Small intestine (tissue), 7 donors: ENCODE results near the gene AUTS2. TPM values are rescaled to one million over a fixed set of nuclear protein-coding genes. Genes with fewer than 3 reads are reported as not detected.

Source experiments
- DNase-seq, 2 donors: peaks; one replicate each; pipeline versions ENCODE4 v3.0.0 to v3.0.0-alpha.2; 2013
- FAIRE-seq: peaks from 2 replicates; lab custom pipeline; 2012; peaks lifted over from hg19 to GRCh38; lab: Jason Lieb, UNC
- H3K27ac ChIP-seq, 3 donors: one replicate each; pipeline ENCODE4 v1.5.1; 2013; ENCODE audit warnings: low read length in 2 of 3, mild to moderate bottlenecking in 2 of 3, control low read depth in 1 of 3, inconsistent platforms in 1 of 3, low read depth in 1 of 3, moderate library complexity in 1 of 3
- H3K27me3 ChIP-seq, 3 donors: one replicate each; pipeline ENCODE4 v1.6.1; 2013; ENCODE audit warnings: low read length in 3 of 3, inconsistent platforms in 1 of 3; ENCODE audit not compliant: control insufficient read depth in 3 of 3, insufficient read depth in 3 of 3
- H3K36me3 ChIP-seq, 3 donors: one replicate each; pipeline ENCODE4 v1.6.1; 2013; ENCODE audit warnings: low read length in 3 of 3, inconsistent platforms in 1 of 3, low read depth in 1 of 3, mild to moderate bottlenecking in 1 of 3, moderate library complexity in 1 of 3; ENCODE audit not compliant: control insufficient read depth in 3 of 3, insufficient read depth in 2 of 3
- H3K4me1 ChIP-seq, 3 donors: one replicate each; pipeline ENCODE4 v1.6.1; 2013; ENCODE audit warnings: low read length in 2 of 3, inconsistent platforms in 1 of 3, low read depth in 1 of 3, mild to moderate bottlenecking in 1 of 3, moderate library complexity in 1 of 3; ENCODE audit not compliant: control insufficient read depth in 3 of 3, insufficient read depth in 2 of 3
- H3K4me3 ChIP-seq, 3 donors: one replicate each; pipeline ENCODE4 v1.5.1; 2013; ENCODE audit warnings: low read length in 3 of 3, control low read depth in 1 of 3, inconsistent platforms in 1 of 3, low read depth in 1 of 3, mild to moderate bottlenecking in 1 of 3, moderate library complexity in 1 of 3
- H3K9me3 ChIP-seq, 2 donors: one replicate each; pipeline ENCODE4 v1.6.1; 2013; ENCODE audit warnings: low read depth in 1 of 2, low read length in 1 of 2; ENCODE audit not compliant: control insufficient read depth in 2 of 2, insufficient read depth in 1 of 2
- WGBS, 3 donors: extraction: QIAGEN DNeasy Blood & Tissue Kit; methylation state at CpG; one replicate each; pipeline ENCODE4 v1.1.7; 2013; 5-methylcytosine and 5-hydroxymethylcytosine counted together
- polyA plus RNA-seq, 4 donors: library from polyadenylated mRNA; stranded (reverse) in 3 of 4; unstranded in 1 of 4; fragments of 200-250 nt in 3 of 4; fragments of 120-200 nt in 1 of 4; gene quantifications; one replicate each; pipeline versions ENCODE4 v1.2.1 to v1.2.3, GENCODE V29; 2013
- donor health status: healthy with polysubstance abuse.
- donor health status: control.
- donor health status: control.
- donor health status: Bipolar disorder and iron deficiency.
- donor health status: healthy.

The AUTS2 gene
- polyA plus RNA-seq, 4 donors = 4.9 to 43.5 (median 13.6) TPM

GRCh38 chr7:69657985-69658384, 59.7 kb downstream of the AUTS2 start:
- Histone ChIP-seq H3K27me3 (no peaks in the 10 kb centered on the region), H3K27ac (no peak overlapping the region), H3K9me3 (no peaks in the 10 kb centered on the region), H3K36me3 (no peaks in the 10 kb centered on the region), H3K4me1 (peaks cover 0 to 4% (median 0%) of the 10 kb centered on the region in 3 donors), H3K4me3 (no peak overlapping the region)
- DNase-seq (no peak), FAIRE-seq (no peak)
- 88 to 91% (median 90%) methylated on average over 3 of the region's 3 CpGs for WGBS, 3 donors

- DNase-seq (no peak), FAIRE-seq (no peak)
- Histone ChIP-seq H3K36me3 (no peaks in the 10 kb centered on the region), H3K27ac (no peak overlapping the region), H3K4me3 (no peak overlapping the region), H3K27me3 (no peaks in the 10 kb centered on the region), H3K9me3 (no peaks in the 10 kb centered on the region), H3K4me1 (peaks cover 0 to 3% (median 0%) of the 10 kb centered on the region in 3 donors)
- WGBS, 3 donors = 77 to 85% (median 85%) methylated on average over 2 of the region's 2 CpGs
Measured at GRCh38 chr7:69659983-69660382, 61.7 kb downstream of the AUTS2 start.

- H3K36me3 ChIP-seq = no peaks in the 10 kb centered on the region
- 86 to 89% (median 88%) methylated on average over 3 of the region's 3 CpGs for WGBS, 3 donors
- no peak overlapping the region for H3K27ac ChIP-seq
- DNase-seq = no peak
- H3K4me3 ChIP-seq = no peak overlapping the region
- FAIRE-seq = no peak
- H3K9me3 ChIP-seq = no peaks in the 10 kb centered on the region
- H3K27me3 ChIP-seq = no peaks in the 10 kb centered on the region
- H3K4me1 ChIP-seq = peaks cover 0 to 3% (median 0%) of the 10 kb centered on the region in 3 donors
Measured at GRCh38 chr7:69661342-69661741, 63.1 kb downstream of the AUTS2 start.

- H3K4me1 ChIP-seq = no peaks in the 10 kb centered on the region
- FAIRE-seq (no peak), DNase-seq (no peak)
- H3K27me3 ChIP-seq = no peaks in the 10 kb centered on the region
- no peak overlapping the region for H3K27ac ChIP-seq
- no peak overlapping the region for H3K4me3 ChIP-seq
- no peaks in the 10 kb centered on the region for H3K36me3 ChIP-seq
- H3K9me3 ChIP-seq = no peaks in the 10 kb centered on the region
- 73 to 78% (median 75%) methylated on average over 5 of the region's 5 CpGs for WGBS, 3 donors
Measured at GRCh38 chr7:69663911-69664832, 65.9 kb downstream of the AUTS2 start.

GRCh38 chr7:69665369-69665768, 67.1 kb downstream of the AUTS2 start:
- Histone ChIP-seq H3K9me3 (no peaks in the 10 kb centered on the region), H3K27ac (no peak overlapping the region), H3K27me3 (no peaks in the 10 kb centered on the region), H3K4me3 (no peak overlapping the region), H3K36me3 (no peaks in the 10 kb centered on the region), H3K4me1 (no peaks in the 10 kb centered on the region)
- WGBS, 3 donors = 78 to 84% (median 80%) methylated on average over 2 of the region's 2 CpGs
- FAIRE-seq = no peak
- DNase-seq = no peak

- H3K9me3 ChIP-seq = no peaks in the 10 kb centered on the region
- H3K27ac ChIP-seq = no peak overlapping the region
- H3K27me3 ChIP-seq = no peaks in the 10 kb centered on the region
- no peak overlapping the region for H3K4me3 ChIP-seq
- 29 to 45% (median 30%) methylated on average over 1 of the region's 1 CpG for WGBS, 3 donors
- no peak for FAIRE-seq
- no peak for DNase-seq
- H3K4me1 ChIP-seq = peaks cover 0 to 2% (median 0%) of the 10 kb centered on the region in 3 donors
- H3K36me3 ChIP-seq = no peaks in the 10 kb centered on the region
Measured at GRCh38 chr7:69668339-69668870, 70.1 kb downstream of the AUTS2 start.

GRCh38 chr7:69670701-69671100, 72.4 kb downstream of the AUTS2 start:
- no peak for FAIRE-seq

GRCh38 chr7:69673074-69673473, 74.8 kb downstream of the AUTS2 start:
- DNase-seq (no peak), FAIRE-seq (no peak)
- Histone ChIP-seq H3K27ac (no peak overlapping the region), H3K27me3 (no peaks in the 10 kb centered on the region), H3K36me3 (no peaks in the 10 kb centered on the region), H3K9me3 (no peaks in the 10 kb centered on the region), H3K4me3 (no peak overlapping the region), H3K4me1 (peaks cover 0 to 2% (median 0%) of the 10 kb centered on the region in 3 donors)
- WGBS, 3 donors = 91 to 97% (median 92%) methylated on average over 2 of the region's 2 CpGs

More at GRCh38 chr7:69670701-69671100, 72.4 kb downstream of the AUTS2 start:
- Histone ChIP-seq H3K4me3 (no peak overlapping the region), H3K36me3 (no peaks in the 10 kb centered on the region), H3K9me3 (no peaks in the 10 kb centered on the region), H3K27me3 (no peaks in the 10 kb centered on the region), H3K27ac (no peak overlapping the region), H3K4me1 (peaks cover 0 to 2% (median 0%) of the 10 kb centered on the region in 3 donors)
- no peak for DNase-seq
- WGBS, 3 donors = 57 to 80% (median 69%) methylated on average over 4 of the region's 4 CpGs
